Cardiac septum (tissue), 1 donor: Measurements from ENCODE around the gene ATE1. TPM values are rescaled to one million over a fixed set of nuclear protein-coding genes. Genes with fewer than 3 reads are reported as not detected.

Experiments used
- DNase-seq: peaks from one replicate; pipeline ENCODE4 v3.0.0-alpha.2; 2020; ENCODE audit warnings: low spot score
- intact Hi-C: fragments of 100-400 bp; cut with DNase I; formaldehyde crosslinking; loops from one replicate; pipeline ENCODE4 v1.14.0; 2022
- total RNA-seq: library from RNA; stranded (reverse); fragmentation: NEBNext Ultra II Directional; extraction: Animal tissue kit (Norgen Biotek cat#: 25700); gene quantifications from one replicate; pipeline ENCODE4 v1.2.1, GENCODE V29; 2021
- donor health status: DM: no; HTN: no; CAD: no.

Gene ATE1
- total RNA-seq, 1 donor from 2014 or later = 38.1 TPM

DNA sequence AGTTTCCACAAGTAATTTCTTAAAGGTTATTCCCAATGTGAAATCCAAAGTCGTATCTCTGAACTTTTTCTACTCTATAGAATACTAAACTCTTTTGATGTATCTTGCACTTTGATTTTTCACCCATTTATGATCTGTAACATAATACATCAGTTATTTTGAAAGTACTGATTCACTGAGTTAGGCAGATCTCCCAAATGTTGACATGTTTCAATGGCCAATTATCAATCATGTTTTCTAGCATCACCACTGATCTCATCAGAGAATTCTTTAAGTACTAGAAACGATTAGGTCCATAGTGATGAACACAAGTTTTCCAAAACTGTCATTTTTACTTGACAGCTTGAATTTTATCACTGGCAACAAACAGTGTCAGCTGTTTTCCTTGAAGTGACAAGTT is 119.0 kb downstream of the ATE1 start:
- DNase-seq = no peak
- intact Hi-C loops = no loop called here

DNA sequence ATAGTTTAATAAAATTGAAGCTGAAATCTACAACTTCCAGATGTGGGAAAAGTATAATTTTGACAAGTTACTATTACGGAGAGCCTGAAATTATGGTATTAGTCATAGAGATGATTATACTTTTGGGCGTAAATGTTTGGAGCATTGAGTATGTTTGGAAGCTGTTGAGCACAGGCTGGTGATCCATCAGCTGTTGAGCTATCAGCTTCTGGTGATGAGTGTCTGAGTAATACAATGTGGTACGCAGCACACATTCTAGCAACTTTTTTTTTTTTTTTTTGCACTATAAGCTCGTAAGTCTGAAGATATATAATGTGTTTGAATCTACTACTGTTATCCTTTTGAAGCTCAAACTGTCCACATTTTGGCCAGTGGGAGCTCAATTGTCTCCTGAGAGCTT is 123.4 kb downstream of the ATE1 start:
- no peak for DNase-seq
- intact Hi-C loops = no loop called here

DNA sequence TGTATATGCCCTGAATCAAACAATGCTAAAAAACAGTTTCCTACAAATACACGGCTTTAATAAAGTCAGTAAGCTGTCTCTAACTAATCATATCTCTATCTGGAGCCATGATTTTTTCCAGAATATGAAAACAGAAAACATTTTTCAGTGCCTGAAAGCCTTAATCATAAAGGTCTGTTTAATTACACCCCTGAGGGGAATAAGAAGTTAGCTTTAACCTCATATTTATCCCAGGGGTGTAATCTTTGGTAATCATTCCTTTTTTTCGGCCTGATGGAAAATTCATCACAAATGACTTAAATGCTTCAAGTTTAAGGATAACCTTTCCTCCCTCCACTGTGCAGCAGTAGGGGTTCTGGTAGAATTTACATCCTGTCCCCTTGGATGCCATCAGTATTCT is 124.2 kb downstream of the ATE1 start:
- intact Hi-C loops = no loop called here
- DNase-seq = no peak

DNA sequence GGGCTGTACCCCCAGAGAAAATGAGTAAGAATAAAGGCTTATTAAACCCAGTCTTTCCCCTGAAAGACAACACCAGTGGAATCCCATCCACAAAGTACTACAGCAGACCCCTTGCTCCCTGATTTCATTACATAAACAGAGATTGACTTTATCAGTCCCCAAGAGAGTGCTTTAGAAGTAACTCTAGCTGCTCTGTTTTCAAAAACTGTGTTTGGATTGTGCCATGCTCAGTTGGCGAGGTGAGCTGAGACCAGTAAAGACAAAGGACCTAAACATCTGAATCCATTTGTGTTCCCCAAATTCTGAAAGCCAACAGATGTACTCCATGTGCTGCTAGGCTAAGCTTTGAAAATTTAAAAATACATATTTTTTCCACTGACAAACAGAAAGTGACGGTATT is 127.0 kb downstream of the ATE1 start:
- DNase-seq = no peak
- intact Hi-C loops = no loop called here

DNA sequence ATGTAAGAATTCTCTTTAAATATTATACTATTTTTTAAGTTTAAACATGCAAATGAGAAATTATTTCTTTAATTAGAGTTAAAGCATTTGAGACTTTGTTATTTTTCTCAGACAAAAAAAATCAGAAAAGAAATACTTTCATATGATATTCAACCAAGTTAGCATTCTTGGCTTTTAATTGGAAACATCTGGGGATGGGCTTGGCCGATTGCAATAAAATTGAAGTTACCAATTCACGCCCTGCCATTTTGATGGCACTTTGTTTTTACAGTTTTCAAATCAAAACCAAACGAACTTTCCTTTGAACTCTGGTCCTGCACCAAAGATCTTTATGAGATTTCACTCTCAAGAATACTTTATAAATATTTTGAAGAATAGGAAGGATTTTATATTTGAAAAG is 127.7 kb downstream of the ATE1 start:
- no peak for DNase-seq
- intact Hi-C loops = no loop called here

DNA sequence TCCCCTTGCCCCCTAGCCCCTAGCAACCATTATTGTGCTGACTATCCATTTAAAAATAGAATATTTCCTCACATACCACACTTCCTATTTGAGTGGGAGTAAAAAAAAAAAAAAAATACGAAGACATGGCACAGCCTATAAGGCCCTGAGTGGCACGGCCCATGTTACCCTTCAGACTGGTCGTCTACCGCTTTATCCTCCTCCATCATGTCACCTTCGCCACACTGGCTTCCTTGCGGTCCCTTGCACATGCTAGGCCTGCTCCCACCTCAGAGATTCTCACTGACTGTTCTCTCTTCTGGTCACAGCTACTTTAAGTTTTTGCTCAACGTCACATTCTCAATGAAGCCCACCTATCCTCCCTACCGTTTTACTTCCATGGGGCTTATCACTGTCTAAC is 130.3 kb downstream of the ATE1 start:
- no peak for DNase-seq
- intact Hi-C loops = no loop called here

DNA sequence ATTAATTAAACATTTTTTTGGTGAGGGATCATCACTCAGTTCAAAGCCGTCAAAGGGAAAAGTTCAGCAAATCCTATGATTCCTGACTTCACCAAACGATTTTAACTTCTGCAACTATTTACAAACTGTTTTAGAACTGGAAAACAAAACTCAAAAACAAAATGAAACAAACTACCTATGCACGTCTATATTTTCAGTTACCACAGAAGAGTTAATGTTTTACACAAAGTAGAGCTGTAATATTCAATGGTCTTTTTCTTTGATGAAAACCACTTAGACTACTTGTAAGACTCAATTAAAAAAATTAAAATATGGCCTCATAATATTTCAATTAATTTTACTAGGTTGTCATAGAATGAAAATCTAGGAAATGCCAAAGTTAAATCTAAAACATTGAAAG is 131.5 kb downstream of the ATE1 start:
- DNase-seq = no peak
- intact Hi-C loops = no loop called here

DNA sequence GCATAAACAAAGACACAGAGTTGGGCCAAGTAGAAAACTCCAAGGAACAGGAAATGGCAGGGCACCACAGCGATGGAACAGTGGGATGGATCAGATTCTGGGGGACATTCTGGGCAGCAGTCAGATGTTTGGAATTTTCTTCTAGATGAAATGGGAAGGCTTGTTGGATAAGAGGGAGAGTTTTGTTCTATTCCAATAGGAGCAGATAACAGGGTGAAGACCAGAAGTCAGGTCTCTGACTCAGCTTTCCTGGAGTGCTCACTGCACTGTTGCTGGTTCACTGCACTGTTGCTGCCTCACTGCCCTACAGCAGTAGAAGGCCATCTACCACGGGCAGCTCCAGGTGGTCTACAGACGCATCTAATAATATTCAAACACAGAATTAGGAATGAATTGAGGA is 135.6 kb downstream of the ATE1 start:
- DNase-seq = no peak
- intact Hi-C loops = no loop called here

DNA sequence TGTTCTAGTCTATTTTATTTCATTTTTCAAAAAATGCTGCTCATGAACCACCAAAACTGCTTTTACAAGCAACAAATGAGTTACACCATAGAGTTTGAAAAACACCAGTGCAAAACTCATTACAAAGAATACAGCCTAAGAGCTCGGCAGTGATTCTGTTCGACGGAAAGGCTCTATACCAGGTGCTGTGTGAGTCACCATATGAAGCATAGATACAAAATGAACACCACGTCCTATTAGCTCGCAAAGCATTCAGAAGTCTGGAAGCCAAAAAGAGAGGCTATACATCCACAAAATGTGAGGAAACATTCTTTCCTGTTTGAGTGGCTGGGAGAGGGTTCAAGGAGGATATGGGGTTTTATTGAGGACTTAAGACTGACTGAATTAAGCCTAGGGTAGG is 136.1 kb downstream of the ATE1 start:
- intact Hi-C loops = no loop called here
- no peak for DNase-seq

DNA sequence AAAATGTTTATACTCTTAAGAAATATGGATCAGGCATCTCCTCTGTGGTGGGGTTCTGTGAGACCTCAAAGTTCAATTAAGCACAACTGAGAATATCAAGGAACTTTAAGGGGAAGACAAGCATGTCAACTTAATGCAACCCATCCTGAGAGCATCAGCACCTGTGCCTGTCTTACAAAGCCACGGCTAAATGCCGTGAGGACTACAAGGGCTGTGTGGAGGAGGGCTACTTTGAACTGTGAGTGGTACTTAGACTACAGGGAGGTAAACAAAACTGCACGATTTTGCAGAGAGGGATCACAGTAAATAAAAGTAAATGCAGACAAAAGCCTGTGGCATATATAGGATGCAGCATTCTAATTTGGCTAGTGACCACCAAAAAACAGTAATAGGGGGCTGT is 139.1 kb downstream of the ATE1 start:
- no peak for DNase-seq
- intact Hi-C loops = no loop called here

DNA sequence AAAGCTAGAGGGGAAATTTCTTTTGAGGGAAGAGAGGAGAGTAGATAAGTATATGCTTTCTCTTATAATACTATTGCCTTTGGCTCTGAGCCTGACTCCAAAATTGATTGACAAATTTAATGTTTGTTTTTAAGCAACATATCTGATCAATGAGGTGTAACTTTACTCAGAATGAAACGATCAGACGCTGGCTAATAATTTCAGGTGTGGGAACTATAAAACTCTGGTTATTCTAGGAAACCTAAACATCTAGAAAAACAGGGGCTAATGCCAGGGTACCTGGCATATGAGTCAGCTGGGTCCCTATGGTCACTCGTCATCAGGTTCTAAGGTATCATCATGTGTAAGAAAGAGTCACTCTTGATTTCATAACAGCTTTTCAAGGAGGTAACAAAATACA is 139.7 kb downstream of the ATE1 start:
- intact Hi-C loops = no loop called here
- DNase-seq = no peak

DNA sequence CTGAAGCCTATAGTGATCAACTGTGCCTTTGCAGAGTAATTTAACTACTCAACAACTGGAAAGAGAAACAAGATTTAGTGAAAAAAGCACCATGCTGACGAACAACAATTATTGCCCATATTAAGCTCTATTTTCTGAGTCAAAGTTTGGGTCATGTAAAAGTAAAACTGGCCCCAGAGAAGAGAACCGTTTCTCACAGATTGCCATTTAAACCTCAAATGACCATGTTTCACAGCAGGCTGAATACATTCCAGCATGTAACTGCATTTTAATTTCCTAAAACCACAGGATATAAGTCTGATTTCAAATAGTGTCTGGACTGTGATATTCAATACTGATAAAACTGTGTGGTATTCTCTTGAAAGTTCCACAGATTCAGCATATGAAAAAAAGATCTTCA is 140.7 kb downstream of the ATE1 start:
- intact Hi-C loops = no loop called here
- no peak for DNase-seq

DNA sequence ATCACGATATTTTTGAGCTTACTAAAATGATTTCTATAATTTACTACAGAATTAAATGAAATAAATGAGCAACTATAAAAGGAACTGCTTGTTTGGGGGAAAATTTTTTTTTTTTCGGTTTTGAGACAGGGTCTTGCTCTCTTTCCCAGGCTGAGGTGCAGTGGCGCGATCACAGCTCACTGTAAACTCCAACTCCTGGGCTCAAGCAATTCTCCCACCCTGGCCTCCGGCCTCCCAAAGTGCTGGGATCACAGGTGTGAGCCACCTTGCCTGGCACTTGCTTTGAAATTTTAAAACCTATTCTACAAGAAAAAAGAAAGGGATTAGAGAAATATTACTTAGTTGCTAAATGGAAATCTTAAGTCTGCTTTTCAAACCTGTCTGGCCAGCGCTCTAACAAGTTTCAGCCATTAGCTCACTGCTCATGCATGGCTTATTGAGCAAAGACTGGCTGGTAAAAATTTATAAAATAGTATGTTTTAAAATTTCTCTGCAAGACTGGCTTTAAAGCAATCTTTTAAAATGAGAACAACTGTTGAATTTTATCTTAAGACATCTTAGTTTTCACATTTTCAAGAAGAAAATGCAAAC is 144.0 kb downstream of the ATE1 start:
- DNase-seq = no peak
- intact Hi-C loops = no loop called here

DNA sequence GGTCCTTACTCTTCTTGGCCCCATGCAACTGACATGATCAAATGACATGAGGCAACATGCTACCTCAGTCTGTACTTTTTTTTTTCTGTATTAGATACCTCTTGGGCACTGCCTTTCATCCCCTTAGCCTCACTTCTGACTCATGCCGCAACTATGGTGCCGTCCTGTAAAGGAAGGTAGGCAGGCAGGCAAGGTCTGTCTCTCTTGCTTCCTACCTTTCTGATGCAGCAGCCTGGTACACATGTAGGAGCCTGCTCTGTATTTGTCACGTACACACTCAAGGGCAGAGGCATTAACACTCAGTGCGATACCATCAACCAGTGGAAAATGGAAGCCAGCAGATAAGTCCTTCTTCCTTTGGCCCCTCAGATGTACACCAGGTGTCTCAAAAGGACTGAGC is 146.7 kb downstream of the ATE1 start:
- intact Hi-C loops = no loop called here
- no peak for DNase-seq

DNA sequence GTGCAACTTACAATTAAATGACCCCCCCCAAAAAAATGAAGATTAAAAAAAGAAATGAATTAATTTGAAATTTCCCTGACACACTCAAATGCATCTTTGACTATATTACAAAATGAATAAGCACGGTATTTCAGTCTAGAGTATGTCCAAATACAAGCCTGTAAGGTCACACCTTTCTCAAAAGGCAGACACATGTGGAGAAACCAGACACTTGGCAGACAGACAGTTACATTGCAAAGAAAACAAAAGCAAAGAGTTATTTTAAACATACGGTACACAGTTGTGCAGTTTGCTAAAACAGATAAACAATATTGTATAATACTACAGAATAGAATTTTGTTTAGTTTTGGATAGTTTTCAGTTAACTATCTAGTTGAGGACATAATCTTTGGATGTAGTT is 153.0 kb downstream of the ATE1 start:
- intact Hi-C loops = no loop called here
- DNase-seq = no peak

DNA sequence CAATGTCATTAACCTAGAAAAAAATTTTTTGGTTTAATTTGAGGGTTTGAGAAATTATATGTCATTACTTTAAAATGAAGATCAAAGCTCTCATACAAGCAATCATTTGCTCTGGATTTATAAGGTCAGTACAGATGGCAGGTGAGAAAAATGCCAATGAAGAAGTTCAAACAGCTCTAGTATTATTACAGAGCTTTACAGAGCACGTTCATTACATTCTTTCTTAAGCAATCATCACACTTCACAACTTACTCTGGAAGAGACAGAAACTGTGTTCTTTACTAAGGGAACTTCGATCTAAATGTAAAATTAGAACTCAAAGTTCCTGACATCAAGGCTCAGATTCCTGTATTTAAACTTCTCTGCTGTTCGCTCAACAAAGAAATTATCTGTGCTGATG is 153.4 kb downstream of the ATE1 start:
- intact Hi-C loops = no loop called here
- DNase-seq = no peak

DNA sequence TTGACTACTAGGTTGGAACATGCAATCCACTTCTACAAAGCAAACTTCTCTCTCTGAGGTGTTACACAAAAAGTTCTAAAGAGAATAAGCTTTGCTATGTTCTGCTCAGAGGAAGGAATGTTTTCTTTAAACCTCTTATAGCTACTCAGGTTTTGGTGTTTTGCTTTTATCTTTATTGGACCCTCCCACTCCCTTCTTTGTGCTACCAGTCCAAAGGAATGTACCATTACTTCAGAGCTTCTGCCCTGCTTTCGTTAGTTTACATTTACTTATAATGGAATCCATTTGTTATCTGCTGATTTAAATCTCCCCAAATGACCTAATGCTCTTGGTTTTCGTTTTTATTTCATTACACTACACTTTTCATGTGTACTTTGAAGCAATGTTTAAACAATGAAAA is 154.9 kb downstream of the ATE1 start:
- DNase-seq = no peak
- intact Hi-C loops = no loop called here

DNA sequence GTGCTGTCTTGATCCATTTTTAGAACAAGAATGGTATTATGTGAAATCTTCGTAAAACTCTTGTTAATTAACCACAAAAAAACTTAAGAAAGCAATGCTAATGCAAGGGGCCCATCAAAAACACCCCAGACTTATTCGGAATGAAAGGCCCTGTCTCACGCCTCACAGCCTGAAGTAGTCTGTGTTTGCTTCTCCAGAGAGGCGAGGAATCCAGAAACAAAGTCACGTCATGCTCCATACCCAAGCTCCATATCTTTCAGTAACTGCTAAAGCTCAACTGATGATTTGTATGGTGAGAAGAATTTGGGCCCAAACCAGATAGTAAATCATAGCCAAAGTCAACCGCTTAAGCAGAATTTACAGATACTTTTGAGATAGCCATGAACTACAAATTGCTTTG is 155.4 kb downstream of the ATE1 start:
- no peak for DNase-seq
- intact Hi-C loops = no loop called here

DNA sequence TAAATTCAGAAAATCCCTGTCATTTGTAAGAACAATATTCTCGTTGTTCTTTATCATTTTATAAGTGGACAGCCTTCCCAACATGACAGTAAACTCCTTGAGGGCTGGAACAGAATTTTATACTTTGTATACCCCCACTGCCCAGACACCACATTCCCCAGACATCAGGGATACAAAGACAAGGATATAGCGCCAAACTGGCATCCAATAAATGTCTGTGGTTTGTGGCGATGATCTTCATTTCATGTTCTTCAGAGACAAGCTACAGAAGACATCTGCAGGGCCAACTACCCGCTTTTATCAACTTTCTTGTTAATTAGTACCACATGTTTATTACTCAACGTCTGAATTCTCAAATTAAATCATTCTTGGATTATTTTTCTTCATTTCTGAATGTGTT is 155.9 kb downstream of the ATE1 start:
- intact Hi-C loops = no loop called here
- no peak for DNase-seq

DNA sequence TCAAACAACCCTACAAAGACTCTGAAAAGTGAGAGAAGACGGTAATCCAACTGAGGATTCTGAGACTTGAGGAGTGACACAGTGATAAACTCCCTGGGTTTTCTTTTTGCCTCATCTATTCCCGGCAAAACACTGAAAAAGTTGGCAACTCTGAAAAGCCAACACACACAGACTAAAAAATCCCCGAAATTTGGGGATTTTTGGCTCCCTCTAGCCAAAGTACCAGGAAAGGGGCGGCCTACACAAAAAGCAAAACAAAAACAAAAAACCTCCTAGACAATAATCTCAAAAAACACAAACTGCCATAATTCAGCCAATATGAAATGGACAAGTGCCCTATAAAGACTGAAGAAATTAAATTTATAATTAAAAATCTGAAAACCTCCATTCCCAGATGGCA is 161.4 kb downstream of the ATE1 start:
- intact Hi-C loops = no loop called here
- DNase-seq = no peak

DNA sequence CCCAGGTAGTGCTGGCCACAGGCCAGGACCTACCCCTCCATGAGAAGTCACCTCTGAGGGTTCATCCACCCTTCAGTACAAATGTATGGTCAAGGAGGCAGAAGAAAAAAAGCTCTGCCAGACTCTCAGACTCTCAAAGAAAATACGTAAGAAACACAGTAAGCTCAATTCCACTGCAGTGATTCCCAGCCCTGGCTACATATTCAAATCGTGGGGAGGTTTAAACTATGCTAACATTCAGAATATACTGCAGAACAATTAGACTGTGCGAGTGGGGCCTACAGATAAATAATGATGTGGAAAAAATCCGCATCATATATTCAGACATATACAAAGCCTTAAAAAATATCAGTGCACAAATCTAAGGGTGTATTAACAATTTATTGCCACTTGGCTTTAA is 162.6 kb downstream of the ATE1 start:
- no peak for DNase-seq
- intact Hi-C loops = no loop called here

DNA sequence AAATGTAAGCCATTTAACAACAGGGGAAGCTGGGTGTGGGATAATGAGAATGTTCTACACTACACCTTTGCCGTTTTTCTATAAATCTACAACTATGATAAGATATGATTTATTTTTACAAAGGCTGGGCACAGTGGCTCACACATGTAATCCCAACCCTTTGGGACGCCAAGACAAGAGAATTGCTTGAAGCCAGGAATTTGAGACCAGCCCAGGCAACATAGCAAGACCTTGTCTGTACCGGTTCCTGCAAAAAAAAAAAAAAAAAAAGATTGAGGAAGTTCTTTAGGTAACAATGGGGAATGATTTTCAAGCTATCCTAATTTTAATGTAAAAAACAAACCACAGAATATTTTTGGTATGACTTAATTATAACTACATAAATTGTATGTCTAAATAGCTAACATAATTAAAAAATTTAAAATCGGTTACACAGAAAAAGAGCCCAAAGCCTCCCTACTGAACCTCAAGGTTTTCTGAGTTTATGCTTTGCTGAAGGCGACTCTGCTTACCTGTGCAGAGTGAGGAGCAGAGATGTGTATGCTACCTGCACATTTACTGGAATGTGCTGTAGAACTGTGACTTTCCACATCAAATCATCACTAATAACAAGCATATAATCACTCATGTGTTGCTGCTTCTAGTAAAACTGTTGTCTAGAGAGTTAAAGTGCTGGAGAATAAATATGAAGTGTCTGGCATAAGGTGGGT is 163.4 kb downstream of the ATE1 start:
- DNase-seq = no peak

More for the DNA sequence above, 163.4 kb downstream of the ATE1 start:
- intact Hi-C loops = no loop called here
